ENCODE results near the gene CRABP2. TPM values are rescaled to one million over a fixed set of nuclear protein-coding genes. Genes with fewer than 3 reads are reported as not detected.

Gene CRABP2
- total and polyA plus RNA-seq, 11 donors, result 0.46 to 11.4 (median 1.4) TPM; not detected in 3

GRCh38 chr1:156667968-156668709, 37.2 kb downstream of the CRABP2 start:
- DNase-seq, result no peak
- TF ChIP-seq CTCF (IDR thresholded peaks at IDR 0.05) (no peak), POLR2A (IDR thresholded peaks at IDR 0.05) (no peak)
- WGBS, 4 donors, result 43 to 65% (median 56%) methylated on average over 8 to 9 of the region's 9 CpGs
- H3K4me1 ChIP-seq, result peaks cover 53 to 100% (median 89%) of the 10 kb centered on the region in 12 donors
- H3K27me3 ChIP-seq, result no peaks in the 10 kb centered on the region
- H3K27ac ChIP-seq, result peak overlapping the region; percentile 90 to 99 (median 96)
- ATAC-seq, result peak in 3 of 4 donors; percentile 1 to 10 (median 2)
- intact Hi-C loops (cut with DNase I), result loop anchor here in 4 of 10 donors (5.0 to 10.0 kb wide), 3 partner anchors 163 to 553 kb away; partner anchors contain the start of genes MEF2D (in 3 of the 4) and LMNA (in 1 of the 4)
- no peak overlapping the region for H3K4me3 ChIP-seq
- H3K36me3 ChIP-seq, result peaks cover 0 to 32% (median 24%) of the 10 kb centered on the region in 9 donors
- no peaks in the 10 kb centered on the region for H3K9me3 ChIP-seq

- DNase-seq (peak in 4 of 5 donors; percentile 78 to 84 (median 80)), ATAC-seq (peak; percentile 48 to 73 (median 60))
- Histone ChIP-seq H3K4me1 (peaks cover 58 to 100% (median 90%) of the 10 kb centered on the region in 12 donors), H3K4me3 (no peak overlapping the region), H3K27me3 (no peaks in the 10 kb centered on the region), H3K9me3 (no peaks in the 10 kb centered on the region), H3K36me3 (peaks cover 0 to 26% (median 18%) of the 10 kb centered on the region in 9 donors), H3K27ac (peak overlapping the region; percentile 90 to 99 (median 96))
- no peak for TF ChIP-seq CTCF (IDR thresholded peaks at IDR 0.05)
- TF ChIP-seq POLR2A (IDR thresholded peaks at IDR 0.05), result no peak
- WGBS, 4 donors, result 0 to 16% (median 10%) methylated on average over 3 to 5 of the region's 5 CpGs
- intact Hi-C loops (cut with DNase I), result loop anchor here in 4 of 10 donors (5.0 to 10.0 kb wide), 3 partner anchors 163 to 553 kb away; partner anchors contain the start of genes MEF2D (in 3 of the 4) and LMNA (in 1 of the 4)
Measured at GRCh38 chr1:156667610-156667967, 37.8 kb downstream of the CRABP2 start.

- peaks cover 0 to 21% (median 13%) of the 10 kb centered on the region in 9 donors for H3K36me3 ChIP-seq
- intact Hi-C loops (cut with DNase I), result loop anchor here in 4 of 10 donors (5.0 to 10.0 kb wide), 3 partner anchors 162 to 552 kb away; partner anchors contain the start of genes MEF2D (in 3 of the 4) and LMNA (in 1 of the 4)
- no peaks in the 10 kb centered on the region for H3K9me3 ChIP-seq
- TF ChIP-seq CTCF (IDR thresholded peaks at IDR 0.05) (no peak), POLR2A (IDR thresholded peaks at IDR 0.05) (no peak)
- peaks cover 62 to 100% (median 93%) of the 10 kb centered on the region in 12 donors for H3K4me1 ChIP-seq
- H3K4me3 ChIP-seq, result no peak overlapping the region
- DNase-seq, result no peak
- peak in 3 of 4 donors; percentile 1 to 6 (median 3) for ATAC-seq
- H3K27me3 ChIP-seq, result no peaks in the 10 kb centered on the region
- 69 to 80% (median 71%) methylated on average over 7 to 9 of the region's 9 CpGs for WGBS, 4 donors
- peak overlapping the region; percentile 90 to 99 (median 96) for H3K27ac ChIP-seq
Measured at GRCh38 chr1:156666862-156667609, 38.3 kb downstream of the CRABP2 start.

All from heart left ventricle (tissue), 16 donors.